DMS114 treated with DMSO at 0.1 percent for 48 hours (cell line): ENCODE data around the gene SLC25A29.
A peak's percentile ranks its signal among the peaks of the same experiment; 100 is the strongest.

Source experiments
- DNase-seq: peaks from one replicate; lab custom pipeline; 2025; ENCODE audit not compliant: unreplicated experiment; lab: John Stamatoyannopoulos, UW

Gene SLC25A29

GRCh38 chr14:100282766-100283419, 23.4 kb downstream of the SLC25A29 start:
- no peak for DNase-seq

GRCh38 chr14:100282083-100282350, 24.2 kb downstream of the SLC25A29 start:
- DNase-seq, result no peak

- DNase-seq, result no peak
These were observed 24.8 kb downstream of the SLC25A29 start for GRCh38 chr14:100281286-100282082.

- DNase-seq, result no peak
These were observed 26.7 kb downstream of the SLC25A29 start for GRCh38 chr14:100279563-100279962.

GRCh38 chr14:100279133-100279532, 27.1 kb downstream of the SLC25A29 start:
- no peak for DNase-seq

GRCh38 chr14:100278702-100279101, 27.5 kb downstream of the SLC25A29 start:
- no peak for DNase-seq

- DNase-seq, result no peak
These were observed 31.0 kb downstream of the SLC25A29 start for GRCh38 chr14:100275214-100275613.

- no peak for DNase-seq
These were observed 32.0 kb downstream of the SLC25A29 start for GRCh38 chr14:100274250-100274649.

GRCh38 chr14:100271247-100271939, 34.9 kb downstream of the SLC25A29 start:
- no peak for DNase-seq

GRCh38 chr14:100268591-100269207, 37.5 kb downstream of the SLC25A29 start:
- no peak for DNase-seq

GRCh38 chr14:100267990-100268389, 38.3 kb downstream of the SLC25A29 start:
- no peak for DNase-seq

GRCh38 chr14:100263141-100263540, 43.1 kb downstream of the SLC25A29 start:
- no peak for DNase-seq

GRCh38 chr14:100262545-100262944, 43.7 kb downstream of the SLC25A29 start:
- DNase-seq, result no peak

GRCh38 chr14:100261621-100262020, 44.6 kb downstream of the SLC25A29 start:
- no peak for DNase-seq

- no peak for DNase-seq
These were observed 49.8 kb downstream of the SLC25A29 start for GRCh38 chr14:100256339-100256895.

GRCh38 chr14:100252684-100253083, 53.6 kb downstream of the SLC25A29 start:
- DNase-seq, result no peak

- no peak for DNase-seq
These were observed 55.3 kb downstream of the SLC25A29 start for GRCh38 chr14:100250732-100251465.

- DNase-seq, result peak; percentile 16
These were observed 59.3 kb downstream of the SLC25A29 start for GRCh38 chr14:100246809-100247428.

GRCh38 chr14:100243020-100243419, 63.2 kb downstream of the SLC25A29 start:
- DNase-seq, result no peak

- peak; percentile 19 for DNase-seq
These were observed 65.0 kb downstream of the SLC25A29 start for GRCh38 chr14:100241279-100241678.
